ENCODE measurements around the gene MNS1. TPM values are rescaled to one million over a fixed set of nuclear protein-coding genes. Genes with fewer than 3 reads are reported as not detected.

The MNS1 gene
- total and polyA plus RNA-seq, 2 experiments from 2014 or later, result 2.9 to 16.9 TPM

GRCh38 chr15:56456229-56456628 lies 8.7 kb downstream of the MNS1 start:
- Mint-ChIP-seq H3K36me3 (ENCODE audit: low read depth) (peaks cover 8% of the 10 kb centered on the region; the same call in 2 of the 3 replicates), H3K9me3 (no peaks in the 10 kb centered on the region), H3K4me1 (no peaks in the 10 kb centered on the region), H3K27ac (no peak overlapping the region), H3K27me3 (ENCODE audit: insufficient read depth, low read depth, poor library complexity) (no peaks in the 10 kb centered on the region), H3K4me3 (no peak overlapping the region)
- H3K36me3 ChIP-seq (ENCODE audit: insufficient read depth), result no peaks in the 10 kb centered on the region
- no peak for ATAC-seq
- no peaks in the 10 kb centered on the region for H3K79me2 ChIP-seq (replicated peaks; ENCODE audit: insufficient read depth)
- no peak overlapping the region for H3K4me2 ChIP-seq
- H3K9me2 ChIP-seq (ENCODE audit: insufficient read depth), result no peaks in the 10 kb centered on the region
- H4K20me1 ChIP-seq (replicated peaks; ENCODE audit: insufficient read depth), result no peaks in the 10 kb centered on the region
- TF ChIP-seq NANOG (IDR thresholded peaks at IDR 0.05; ENCODE audit: borderline replicate concordance) (no peak), EZH2 (IDR thresholded peaks at IDR 0.05; ENCODE audit: low read depth, unreplicated experiment) (no peak), ETS1 (IDR thresholded peaks at IDR 0.05) (no peak), ZNF462 (CRISPR knock-in tag; IDR thresholded peaks at IDR 0.05) (no peak), ZNF114 (CRISPR knock-in tag; IDR thresholded peaks at IDR 0.05) (no peak), STAT1 (IDR thresholded peaks at IDR 0.05; ENCODE audit: unreplicated experiment) (no peak), EZH2phosphoT487 (IDR thresholded peaks at IDR 0.05; ENCODE audit: unreplicated experiment) (no peak), CTCF (conservative IDR thresholded peaks at IDR 0.05; ENCODE audit: low read depth in 2 of 2) (no peak), POLR2AphosphoS5 (IDR thresholded peaks at IDR 0.05; ENCODE audit: low read depth) (no peak), JUNB (IDR thresholded peaks at IDR 0.05; ENCODE audit: unreplicated experiment) (no peak), CREB1 (CRISPR knock-in tag; IDR thresholded peaks at IDR 0.05; ENCODE audit: low read depth) (no peak), ZNF331 (CRISPR knock-in tag; IDR thresholded peaks at IDR 0.05; ENCODE audit: low read depth) (no peak), REST (IDR thresholded peaks at IDR 0.05; ENCODE audit: unreplicated experiment) (no peak)
- no peak for DNase-seq (ENCODE audit: low spot score)
- H2AFZ ChIP-seq, result no peak overlapping the region
- H3K4me1 ChIP-seq (ENCODE audit: insufficient read depth), result no peaks in the 10 kb centered on the region
- H3K4me3 ChIP-seq, result no peak overlapping the region
- no peak overlapping the region for H3K27ac ChIP-seq (ENCODE audit: low read depth)
- no peaks in the 10 kb centered on the region for H3F3A ChIP-seq (replicated peaks; ENCODE audit: low read depth)
- H3K27me3 ChIP-seq (ENCODE audit: insufficient read depth), result no peaks in the 10 kb centered on the region

Data from GM23338 (cell line).